HepG2 (cell line): ENCODE data around the gene ABTB2. TPM values are rescaled to one million over a fixed set of nuclear protein-coding genes. Genes with fewer than 3 reads are reported as not detected.

Experiments
- CHD4 ChIP-seq: fragments of 200-600 bp; sonication (generic); IDR thresholded peaks from 2 replicates; pipeline ENCODE4 v1.7.0; 2017; ENCODE audit warnings: mild to moderate bottlenecking, low read length, borderline replicate concordance
- EZH2 ChIP-seq: conservative IDR thresholded peaks from 2 replicates; pipeline ENCODE4 v1.6.1; 2012; ENCODE audit warnings: mild to moderate bottlenecking, low read depth, low read length, moderate library complexity
- HDAC2 ChIP-seq: sonication (generic); formaldehyde crosslinking; IDR thresholded peaks from 2 replicates; pipeline ENCODE4 v1.4.0; 2020; ENCODE audit warnings: missing genetic modification reagents
- HHEX ChIP-seq: IDR thresholded peaks from 2 replicates; pipeline ENCODE4 v1.6.1; 2016; ENCODE audit warnings: control low read depth
- HIVEP1 ChIP-seq: sonication (generic); formaldehyde crosslinking; IDR thresholded peaks from 2 replicates; pipeline ENCODE4 v1.4.0; 2020; ENCODE audit warnings: mild to moderate bottlenecking, missing genetic modification reagents
- HNF4A ChIP-seq: sonication (generic); formaldehyde crosslinking; IDR thresholded peaks from 2 replicates; pipeline ENCODE4 v1.4.0; 2020; ENCODE audit warnings: missing genetic modification reagents
- JUND ChIP-seq: sonication (generic); formaldehyde crosslinking; IDR thresholded peaks from 2 replicates; pipeline ENCODE4 v1.8.0; 2022; ENCODE audit warnings: mild to moderate bottlenecking, missing genetic modification reagents
- KIAA2018 ChIP-seq: sonication (generic); formaldehyde crosslinking; IDR thresholded peaks from 2 replicates; pipeline ENCODE4 v1.5.0; 2020; ENCODE audit warnings: mild to moderate bottlenecking, missing genetic modification reagents, borderline replicate concordance
- MIER2 ChIP-seq: IDR thresholded peaks from 2 replicates; pipeline ENCODE4 v1.6.1; 2016; ENCODE audit warnings: missing biosample characterization, missing genetic modification reagents
- NFE2L2 ChIP-seq: fragments of 150-350 bp; IDR thresholded peaks from 2 replicates; pipeline ENCODE4 v1.6.1; 2014; ENCODE audit warnings: low read length
- RBFOX2 ChIP-seq: fragments of 200-400 bp; formaldehyde crosslinking; IDR thresholded peaks from 2 replicates; pipeline ENCODE4 v1.6.1; 2017; ENCODE audit warnings: low read depth, mild to moderate bottlenecking, low read length
- STAG1 ChIP-seq: sonication (generic); formaldehyde crosslinking; IDR thresholded peaks from 2 replicates; pipeline ENCODE4 v1.4.0; 2020; ENCODE audit warnings: missing genetic modification reagents
- TCF7 ChIP-seq: sonication (generic); IDR thresholded peaks from 2 replicates; pipeline ENCODE4 v1.6.1; 2016; ENCODE audit warnings: antibody characterized with exemption, low read depth
- TEAD3 ChIP-seq: optimal IDR thresholded peaks from 2 replicates; pipeline ENCODE3; 2016; ENCODE audit warnings: borderline replicate concordance
- U2AF2 ChIP-seq: fragments of 200-400 bp; formaldehyde crosslinking; IDR thresholded peaks from 2 replicates; pipeline ENCODE4 v1.6.1; 2017; ENCODE audit warnings: low read depth, mild to moderate bottlenecking, low read length
- ZBTB14 ChIP-seq: sonication (generic); formaldehyde crosslinking; IDR thresholded peaks from 2 replicates; pipeline ENCODE4 v1.4.0; 2020; ENCODE audit warnings: missing genetic modification reagents
- ZMYM4 ChIP-seq: sonication (generic); formaldehyde crosslinking; IDR thresholded peaks from 2 replicates; pipeline ENCODE4 v1.8.1; 2023; ENCODE audit warnings: mild to moderate bottlenecking, missing genetic modification reagents
- ZNF264 ChIP-seq: sonication (generic); formaldehyde crosslinking; IDR thresholded peaks from 2 replicates; pipeline ENCODE4 v1.4.0; 2020; ENCODE audit warnings: missing genetic modification reagents
- ZNF414 ChIP-seq: sonication (generic); formaldehyde crosslinking; IDR thresholded peaks from 2 replicates; pipeline ENCODE4 v1.5.0; 2020; ENCODE audit warnings: missing genetic modification reagents
- ZNF441 ChIP-seq: sonication (generic); formaldehyde crosslinking; IDR thresholded peaks from 2 replicates; pipeline ENCODE4 v1.7.0; 2021; ENCODE audit warnings: missing genetic modification reagents, borderline replicate concordance
- ZNF572 ChIP-seq: sonication (generic); formaldehyde crosslinking; IDR thresholded peaks from 2 replicates; pipeline ENCODE4 v1.5.1; 2020; ENCODE audit warnings: mild to moderate bottlenecking, missing genetic modification reagents
- ZNF672 ChIP-seq: sonication (generic); formaldehyde crosslinking; IDR thresholded peaks from 2 replicates; pipeline ENCODE4 v1.8.1; 2022; ENCODE audit warnings: missing genetic modification reagents
- ZNF737 ChIP-seq: sonication (generic); formaldehyde crosslinking; IDR thresholded peaks from 2 replicates; pipeline ENCODE4 v1.5.0; 2020; ENCODE audit warnings: missing genetic modification reagents, mild to moderate bottlenecking, borderline replicate concordance
- polyA plus RNA-seq, 8 experiments: library from polyadenylated mRNA; depleted of rRNA in 3 of 8; stranded (reverse) in 7 of 8; unstranded in 1 of 8; fragments of >200 nt; fragmentation: Illumina TruSeq in 4 of 8; extraction: Trizol in 4 of 8; gene quantifications; 2 replicates each; pipeline versions ENCODE4 v1.2.1 to v1.2.3, GENCODE V29; 2011 to 2016; ENCODE audit warnings: low read depth in 4 of 8, missing spikeins in 1 of 8, mixed read lengths in 1 of 8; ENCODE audit not compliant: insufficient read depth in 1 of 8
- total RNA-seq, 5 experiments: library from RNA; depleted of rRNA; stranded (reverse); fragments of >200 nt; fragmentation: Illumina TruSeq; extraction: Trizol; gene quantifications; 2 replicates each; pipeline ENCODE4 v1.2.3, GENCODE V29; 2016; ENCODE audit warnings: low read depth in 1 of 5

Gene ABTB2
- total and polyA plus RNA-seq, 2 of the 13 experiments (the other 11 are each of a cell fraction or from before 2014, with no cell fraction given): 5.1 to 15.4 TPM

GRCh38 chr11:34363363-34364084 is 5.7 kb upstream of the ABTB2 start (continued):
- no peak for TF ChIP-seq TEAD3 (CRISPR knock-in tag)
- TF ChIP-seq JUND (CRISPR knock-in tag): no peak
- no peak for TF ChIP-seq NFE2L2
- TF ChIP-seq STAG1: peak; percentile 2; the same call in 1 of the 2 replicates
- no peak for TF ChIP-seq ZMYM4 (CRISPR knock-in tag)
- TF ChIP-seq ZNF441: no peak
- no peak for TF ChIP-seq CHD4
- TF ChIP-seq MIER2 (CRISPR knock-in tag): no peak
- TF ChIP-seq ZNF414: no peak
- no peak for TF ChIP-seq ZBTB14 (CRISPR knock-in tag)
- TF ChIP-seq HIVEP1: no peak
- TF ChIP-seq ZNF264 (CRISPR knock-in tag): no peak
- TF ChIP-seq RBFOX2: no peak
- TF ChIP-seq U2AF2: no peak
- no peak for TF ChIP-seq ZNF572 (CRISPR knock-in tag)
- TF ChIP-seq ZNF737 (CRISPR knock-in tag): no peak
- no peak for TF ChIP-seq HHEX (CRISPR knock-in tag)
- no peak for TF ChIP-seq KIAA2018
- no peak for TF ChIP-seq EZH2
- peak; percentile 89 for TF ChIP-seq TCF7
- peak; percentile 11; the same call in 1 of the 2 replicates for TF ChIP-seq HNF4A (CRISPR knock-in tag)
- 0 out of 2 replicates have a peak, but pooled peaks have one; percentile 22 for TF ChIP-seq HDAC2 (CRISPR knock-in tag)
- no peak for TF ChIP-seq ZNF672 (CRISPR knock-in tag)
